Mucosa of descending colon (tissue), 3 donors: ENCODE data around the gene TMEM63A. TPM values are rescaled to one million over a fixed set of nuclear protein-coding genes. Genes with fewer than 3 reads are reported as not detected.
"Not testable (repeated sequence)": the region's sequence is repeated elsewhere in the genome, so short reads cannot be mapped to it uniquely, and the experiment has no call there.

ENCODE experiments used
- ATAC-seq: fragments of 200-7000 bp; cut with Tn5 transposase; one replicate; pipeline ENCODE4 v1.9.1; 2020; ENCODE audit warnings: mild to moderate bottlenecking, moderate library complexity
- DNase-seq, 3 donors: peaks; one replicate each; pipeline ENCODE4 v3.0.0-alpha.2; 2020
- H3K36me3 ChIP-seq: fragments of 200-600 bp; one replicate; pipeline ENCODE4 v1.8.0; 2021; ENCODE audit warnings: low read depth, mild to moderate bottlenecking
- H3K4me1 ChIP-seq: fragments of 200-600 bp; one replicate; pipeline ENCODE4 v1.8.0; 2021; ENCODE audit warnings: low read depth, mild to moderate bottlenecking
- H3K4me3 ChIP-seq: fragments of 200-600 bp; one replicate; pipeline ENCODE4 v1.8.0; 2021; ENCODE audit warnings: mild to moderate bottlenecking
- H3K9me3 ChIP-seq: fragments of 200-600 bp; one replicate; pipeline ENCODE4 v1.8.0; 2021; ENCODE audit warnings: mild to moderate bottlenecking
- CTCF ChIP-seq: fragments of 200-600 bp; IDR thresholded peaks from one replicate; pipeline ENCODE4 v1.8.0; 2022; ENCODE audit warnings: antibody characterized with exemption, mild to moderate bottlenecking
- intact Hi-C, 2 donors: fragments of 100-400 bp; cut with DNase I in 1 of 2; cut with micrococcal nuclease in 1 of 2; formaldehyde crosslinking; loops; one replicate each; pipeline versions ENCODE4 v1.11.0 to v1.11.1; 2022; cut with DNase I, micrococcal nuclease
- long read RNA-seq, 2 donors: library from polyadenylated mRNA; unstranded; transcript quantifications; one replicate each; pipeline ENCODE4 v2.0.0, GENCODE V29; 2019 to 2021
- total RNA-seq, 3 donors: library from RNA; stranded (reverse); fragmentation: NEBNext Ultra II Directional in 2 of 3; extraction: Animal tissue kit (Norgen Biotek cat#: 25700) in 2 of 3; gene quantifications; one replicate each; pipeline versions ENCODE4 v1.2.1 to v1.2.4, GENCODE V29; 2021 to 2023
- donor health status: DM: no; HTN: no; CAD: no; lungs with moderate emphysema.
- donor health status: DM: no; HTN: no; CAD: no.
- donor health status: DM: no; HTN: yes; CAD: no.

The TMEM63A gene
- total RNA-seq, result 100 to 1,000 TPM; 115 to 192 (median 147) TPM
- long read RNA-seq, donor 1, full-length matches to known transcripts, result 7 of 45 reads
- long read RNA-seq, donor 1, partial matches to known transcripts, result 22 of 45 reads
- long read RNA-seq, donor 1, other reads (novel, unspliced or antisense), result 16 of 45 reads
- long read RNA-seq, donor 2, full-length matches to known transcripts, result 11 of 29 reads
- long read RNA-seq, donor 2, partial matches to known transcripts, result 11 of 29 reads
- long read RNA-seq, donor 2, other reads (novel, unspliced or antisense), result 7 of 29 reads

GRCh38 chr1:225881959-225882693 is at the start of gene TMEM63A:
Gene TMEM63A (minus strand): TSS chr1:225882380. CDS start chr1:225877580, 4,800 bp downstream.
- H3K36me3 ChIP-seq, result no peaks in the 10 kb centered on the region
- ATAC-seq (peak; percentile 65), DNase-seq (peak; percentile 94 to 95 (median 95))
- no peaks in the 10 kb centered on the region for H3K9me3 ChIP-seq
- peaks cover 51% of the 10 kb centered on the region for H3K4me1 ChIP-seq
- peak; percentile 40 for TF ChIP-seq CTCF
- intact Hi-C loops, result no loop called here
- peak within 1 kb of the TSS; percentile 84 for H3K4me3 ChIP-seq

GRCh38 chr1:225931270-225932136 is 49.3 kb upstream of the TMEM63A start:
- no peak overlapping the region for H3K4me3 ChIP-seq
- no peaks in the 10 kb centered on the region for H3K9me3 ChIP-seq
- no peaks in the 10 kb centered on the region for H3K36me3 ChIP-seq
- intact Hi-C loops, result no loop called here
- no peaks in the 10 kb centered on the region for H3K4me1 ChIP-seq
- no peak for TF ChIP-seq CTCF
- ATAC-seq (no peak), DNase-seq (no peak)

- H3K4me3 ChIP-seq, result no peak overlapping the region
- no peak for TF ChIP-seq CTCF
- ATAC-seq, result no peak
- no peak for DNase-seq
- H3K9me3 ChIP-seq, result no peaks in the 10 kb centered on the region
- intact Hi-C loops, result no loop called here
- no peaks in the 10 kb centered on the region for H3K36me3 ChIP-seq
- no peaks in the 10 kb centered on the region for H3K4me1 ChIP-seq
These were observed 48.4 kb upstream of the TMEM63A start for GRCh38 chr1:225930566-225930965.

GRCh38 chr1:225929462-225929861 is 47.3 kb upstream of the TMEM63A start:
- H3K36me3 ChIP-seq, H3K9me3 ChIP-seq, ATAC-seq, H3K4me1 ChIP-seq, intact Hi-C loops, DNase-seq, H3K4me3 ChIP-seq: not testable (repeated sequence)

- no peak for TF ChIP-seq CTCF
- ATAC-seq (no peak), DNase-seq (no peak)
- Histone ChIP-seq H3K4me3 (no peak overlapping the region), H3K9me3 (no peaks in the 10 kb centered on the region), H3K4me1 (peaks cover 6% of the 10 kb centered on the region), H3K36me3 (no peaks in the 10 kb centered on the region)
- intact Hi-C loops, result no loop called here
These were observed 46.3 kb upstream of the TMEM63A start for GRCh38 chr1:225928186-225929175.
